ENCODE measurements around the gene RGS17. TPM values are rescaled to one million over a fixed set of nuclear protein-coding genes. Genes with fewer than 3 reads are reported as not detected.
"Not testable (repeated sequence)": the region's sequence is repeated elsewhere in the genome, so short reads cannot be mapped to it uniquely, and the experiment has no call there.

The RGS17 gene
- total RNA-seq, 1 donor from 2014 or later, result 8.1 TPM

- peaks cover 11% of the 10 kb centered on the region for H4K20me1 ChIP-seq (ENCODE audit: low read depth)
- peaks cover 10% of the 10 kb centered on the region for H3K79me2 ChIP-seq (ENCODE audit: low read depth)
- Mint-ChIP-seq H3K4me1 (no peaks in the 10 kb centered on the region), H3K36me3 (no peaks in the 10 kb centered on the region), H3K4me3 (no peak overlapping the region), H3K27ac (no peak overlapping the region), H3K9me3 (no peaks in the 10 kb centered on the region), H3K27me3 (ENCODE audit: insufficient read depth, low read depth) (no peaks in the 10 kb centered on the region)
- no peaks in the 10 kb centered on the region for H3K36me3 ChIP-seq
- TF ChIP-seq EZH2 (IDR thresholded peaks at IDR 0.05), result no peak
- no peak for TF ChIP-seq CTCF (IDR thresholded peaks at IDR 0.05)
- no peak for TF ChIP-seq EZH2phosphoT487 (IDR thresholded peaks at IDR 0.05)
- H3K4me1 ChIP-seq, result peaks cover under 1% of the 10 kb centered on the region
- H3K9me3 ChIP-seq (ENCODE audit: low read depth), result no peaks in the 10 kb centered on the region
- no peak for DNase-seq (ENCODE audit: low spot score)
- no peak overlapping the region for H3K27ac ChIP-seq
- H3K4me2 ChIP-seq, result no peak overlapping the region
- H3K4me3 ChIP-seq, result no peak overlapping the region
- no peaks in the 10 kb centered on the region for H3F3A ChIP-seq (ENCODE audit: low read depth)
- no peak overlapping the region for H3K9ac ChIP-seq
- no peak overlapping the region for H2AFZ ChIP-seq (replicated peaks)
- H3K27me3 ChIP-seq, result peaks cover 12% of the 10 kb centered on the region
Measured at GRCh38 chr6:153123801-153124200, 7.3 kb downstream of the RGS17 start.

GRCh38 chr6:153121311-153121710 lies 9.8 kb downstream of the RGS17 start:
- H3K36me3 ChIP-seq, result no peaks in the 10 kb centered on the region
- H3K9me3 Mint-ChIP-seq, result no peaks in the 10 kb centered on the region
- no peak overlapping the region for H3K4me2 ChIP-seq
- H3K27me3 ChIP-seq, result no peaks in the 10 kb centered on the region
- no peaks in the 10 kb centered on the region for H3K4me1 Mint-ChIP-seq
- H3K4me3 Mint-ChIP-seq, result no peak overlapping the region
- peaks cover 3% of the 10 kb centered on the region for H3K36me3 Mint-ChIP-seq
- no peaks in the 10 kb centered on the region for H4K20me1 ChIP-seq (ENCODE audit: low read depth)
- no peaks in the 10 kb centered on the region for H3F3A ChIP-seq (ENCODE audit: low read depth)
- no peaks in the 10 kb centered on the region for H3K79me2 ChIP-seq (ENCODE audit: low read depth)
- no peaks in the 10 kb centered on the region for H3K9me3 ChIP-seq (ENCODE audit: low read depth)
- H3K9ac ChIP-seq, result no peak overlapping the region
- no peak overlapping the region for H2AFZ ChIP-seq (replicated peaks)
- no peak for DNase-seq (ENCODE audit: low spot score)
- H3K4me3 ChIP-seq, result no peak overlapping the region
- H3K27me3 Mint-ChIP-seq (ENCODE audit: insufficient read depth, low read depth), result no peaks in the 10 kb centered on the region
- H3K27ac ChIP-seq, result no peak overlapping the region
- H3K4me1 ChIP-seq, result no peaks in the 10 kb centered on the region
- TF ChIP-seq CTCF (IDR thresholded peaks at IDR 0.05) (no peak), EZH2phosphoT487 (IDR thresholded peaks at IDR 0.05) (no peak)
- no peak overlapping the region for H3K27ac Mint-ChIP-seq

GRCh38 chr6:153117986-153118879 lies 12.8 kb downstream of the RGS17 start:
- Histone ChIP-seq H3K4me1 (no peaks in the 10 kb centered on the region), H3K27ac (no peak overlapping the region), H3K4me3 (no peak overlapping the region), H3F3A (ENCODE audit: low read depth) (no peaks in the 10 kb centered on the region), H3K9me3 (ENCODE audit: low read depth) (no peaks in the 10 kb centered on the region), H3K27me3 (no peaks in the 10 kb centered on the region), H3K9ac (no peak overlapping the region), H3K36me3 (no peaks in the 10 kb centered on the region), H2AFZ (replicated peaks) (no peak overlapping the region), H3K79me2 (ENCODE audit: low read depth) (peaks cover 11% of the 10 kb centered on the region), H4K20me1 (ENCODE audit: low read depth) (no peaks in the 10 kb centered on the region), H3K4me2 (no peak overlapping the region)
- TF ChIP-seq EZH2phosphoT487 (IDR thresholded peaks at IDR 0.05) (no peak), EZH2 (IDR thresholded peaks at IDR 0.05) (no peak), CTCF (IDR thresholded peaks at IDR 0.05) (no peak)
- Mint-ChIP-seq H3K27ac (no peak overlapping the region), H3K27me3 (ENCODE audit: insufficient read depth, low read depth) (no peaks in the 10 kb centered on the region), H3K36me3 (peaks cover 12% of the 10 kb centered on the region), H3K4me1 (no peaks in the 10 kb centered on the region), H3K4me3 (no peak overlapping the region), H3K9me3 (peaks cover 23% of the 10 kb centered on the region)
- no peak for DNase-seq (ENCODE audit: low spot score)

GRCh38 chr6:153111082-153111481 lies 20.0 kb downstream of the RGS17 start:
- H2AFZ ChIP-seq (replicated peaks); H3K36me3 Mint-ChIP-seq; H3K4me3 Mint-ChIP-seq; H3K9me3 ChIP-seq (ENCODE audit: low read depth); H3K4me1 Mint-ChIP-seq; H3K36me3 ChIP-seq; H3F3A ChIP-seq (ENCODE audit: low read depth); H3K27ac ChIP-seq; H3K4me2 ChIP-seq; H3K27ac Mint-ChIP-seq; H3K4me1 ChIP-seq; H3K27me3 Mint-ChIP-seq (ENCODE audit: insufficient read depth, low read depth); H3K27me3 ChIP-seq; H4K20me1 ChIP-seq (ENCODE audit: low read depth); H3K4me3 ChIP-seq; H3K9ac ChIP-seq: not testable (repeated sequence)
- H3K79me2 ChIP-seq (ENCODE audit: low read depth), result peaks cover 11% of the 10 kb centered on the region
- DNase-seq (ENCODE audit: low spot score), result peak; percentile 68
- H3K9me3 Mint-ChIP-seq, result peaks cover 42% of the 10 kb centered on the region

GRCh38 chr6:153110612-153111011 lies 20.5 kb downstream of the RGS17 start:
- H3K36me3 Mint-ChIP-seq; H3K36me3 ChIP-seq; H3K27ac ChIP-seq; DNase-seq (ENCODE audit: low spot score); H3K4me1 Mint-ChIP-seq; H4K20me1 ChIP-seq (ENCODE audit: low read depth); H3K4me2 ChIP-seq; H2AFZ ChIP-seq (replicated peaks); H3K4me3 Mint-ChIP-seq; H3K27ac Mint-ChIP-seq; H3K9ac ChIP-seq; H3K4me1 ChIP-seq; H3K27me3 Mint-ChIP-seq (ENCODE audit: insufficient read depth, low read depth); H3F3A ChIP-seq (ENCODE audit: low read depth); H3K4me3 ChIP-seq; H3K27me3 ChIP-seq; H3K9me3 ChIP-seq (ENCODE audit: low read depth): not testable (repeated sequence)
- H3K79me2 ChIP-seq (ENCODE audit: low read depth), result peaks cover 11% of the 10 kb centered on the region
- peaks cover 40% of the 10 kb centered on the region for H3K9me3 Mint-ChIP-seq
